ENCODE measurements around the gene THAP3.

THAP3 gene, protein sequence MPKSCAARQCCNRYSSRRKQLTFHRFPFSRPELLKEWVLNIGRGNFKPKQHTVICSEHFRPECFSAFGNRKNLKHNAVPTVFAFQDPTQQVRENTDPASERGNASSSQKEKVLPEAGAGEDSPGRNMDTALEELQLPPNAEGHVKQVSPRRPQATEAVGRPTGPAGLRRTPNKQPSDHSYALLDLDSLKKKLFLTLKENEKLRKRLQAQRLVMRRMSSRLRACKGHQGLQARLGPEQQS

DNA sequence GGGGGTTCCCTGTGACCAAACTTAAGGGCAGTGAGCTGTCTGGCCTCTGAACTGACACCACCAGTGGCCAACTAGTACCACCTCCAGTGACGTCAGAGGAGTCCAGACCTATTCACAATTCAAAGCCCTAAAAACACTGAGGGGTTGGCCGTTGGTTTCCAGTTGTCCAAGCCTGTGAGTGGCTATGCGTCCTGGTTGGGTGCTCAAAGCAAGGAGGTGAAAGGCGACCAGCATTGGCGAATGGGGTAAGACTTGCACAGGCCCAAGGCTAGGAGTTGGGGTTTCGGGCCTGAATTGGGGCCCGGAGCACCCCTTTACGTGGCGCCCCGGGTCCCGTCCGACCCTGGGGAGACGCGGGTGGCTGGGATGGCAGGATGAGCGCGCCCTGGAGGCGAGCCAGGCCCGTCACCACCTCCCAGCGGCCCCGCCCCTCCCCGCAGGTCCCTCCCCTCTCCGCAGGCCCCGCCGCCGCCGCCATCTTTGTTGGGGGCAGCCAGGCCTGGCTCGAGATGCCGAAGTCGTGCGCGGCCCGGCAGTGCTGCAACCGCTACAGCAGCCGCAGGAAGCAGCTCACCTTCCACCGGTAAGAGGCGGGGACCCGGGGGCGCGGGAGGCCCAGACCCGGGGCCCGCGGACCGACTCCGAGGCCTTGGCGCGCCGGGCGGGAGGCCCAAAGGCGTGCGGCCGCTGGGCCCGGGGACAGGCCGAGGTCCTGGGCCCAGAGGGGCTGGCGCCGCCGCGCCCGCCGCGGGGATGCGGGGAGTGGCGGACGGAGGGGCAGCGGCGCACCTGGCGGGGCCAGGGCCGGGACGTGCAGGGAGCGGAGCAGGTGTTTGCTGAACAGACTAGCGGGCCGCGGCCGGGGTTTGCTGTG lies at the start of gene THAP3:
TSS of gene THAP3 (plus strand) at position 159 of the 874 bp plus-strand sequence. CDS start at position 510, 351 bp downstream.
- DNase-seq (ENCODE audit: low read depth): peak; percentile 83

DNA sequence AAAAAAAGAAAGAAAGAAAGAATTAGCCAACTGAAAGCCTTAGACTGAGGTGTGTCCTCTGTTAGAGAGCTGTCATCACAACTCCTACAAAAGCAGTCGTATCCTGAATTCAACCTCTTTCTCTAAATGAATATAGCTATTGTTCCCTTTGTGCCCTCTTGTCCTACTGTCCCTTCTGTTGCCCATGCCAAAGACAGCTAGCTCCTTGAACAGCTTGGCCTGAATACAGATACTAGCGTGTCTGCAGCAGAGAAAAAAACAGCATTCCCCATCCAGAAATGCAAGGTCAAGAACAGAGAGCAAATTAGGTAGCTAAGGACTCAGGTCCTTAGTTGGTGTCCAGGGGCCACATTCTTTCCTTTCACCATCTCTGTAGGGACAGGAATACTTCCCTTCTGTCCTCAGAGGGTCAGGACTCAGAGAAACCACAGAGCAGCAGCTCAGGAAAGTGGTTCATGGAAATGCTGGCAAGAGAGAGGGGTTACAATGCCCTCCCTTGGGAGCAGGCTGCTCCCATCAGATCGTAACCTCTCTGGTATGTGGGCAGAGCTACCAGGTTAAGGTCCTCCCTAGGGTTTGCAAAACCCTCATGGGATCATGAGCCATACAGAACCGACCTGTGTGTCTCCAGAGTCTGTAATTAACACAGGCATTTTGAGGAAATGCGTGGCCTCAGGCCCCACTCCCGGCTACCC lies 46.7 kb upstream of the THAP3 start:
- no peak for DNase-seq (ENCODE audit: low read depth)

DNA sequence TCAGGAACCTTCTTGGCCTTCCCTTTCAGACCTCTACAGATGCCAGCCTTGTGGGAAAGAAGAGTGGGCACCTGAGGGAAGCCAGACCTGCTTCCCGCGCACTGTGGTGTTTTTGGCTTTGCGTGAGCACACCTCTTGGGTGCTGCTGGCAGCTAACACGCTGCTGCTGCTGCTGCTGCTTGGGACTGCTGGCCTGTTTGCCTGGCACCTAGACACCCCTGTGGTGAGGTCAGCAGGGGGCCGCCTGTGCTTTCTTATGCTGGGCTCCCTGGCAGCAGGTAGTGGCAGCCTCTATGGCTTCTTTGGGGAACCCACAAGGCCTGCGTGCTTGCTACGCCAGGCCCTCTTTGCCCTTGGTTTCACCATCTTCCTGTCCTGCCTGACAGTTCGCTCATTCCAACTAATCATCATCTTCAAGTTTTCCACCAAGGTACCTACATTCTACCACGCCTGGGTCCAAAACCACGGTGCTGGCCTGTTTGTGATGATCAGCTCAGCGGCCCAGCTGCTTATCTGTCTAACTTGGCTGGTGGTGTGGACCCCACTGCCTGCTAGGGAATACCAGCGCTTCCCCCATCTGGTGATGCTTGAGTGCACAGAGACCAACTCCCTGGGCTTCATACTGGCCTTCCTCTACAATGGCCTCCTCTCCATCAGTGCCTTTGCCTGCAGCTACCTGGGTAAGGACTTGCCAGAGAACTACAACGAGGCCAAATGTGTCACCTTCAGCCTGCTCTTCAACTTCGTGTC lies 45.9 kb upstream of the THAP3 start:
- DNase-seq (ENCODE audit: low read depth): no peak

DNA sequence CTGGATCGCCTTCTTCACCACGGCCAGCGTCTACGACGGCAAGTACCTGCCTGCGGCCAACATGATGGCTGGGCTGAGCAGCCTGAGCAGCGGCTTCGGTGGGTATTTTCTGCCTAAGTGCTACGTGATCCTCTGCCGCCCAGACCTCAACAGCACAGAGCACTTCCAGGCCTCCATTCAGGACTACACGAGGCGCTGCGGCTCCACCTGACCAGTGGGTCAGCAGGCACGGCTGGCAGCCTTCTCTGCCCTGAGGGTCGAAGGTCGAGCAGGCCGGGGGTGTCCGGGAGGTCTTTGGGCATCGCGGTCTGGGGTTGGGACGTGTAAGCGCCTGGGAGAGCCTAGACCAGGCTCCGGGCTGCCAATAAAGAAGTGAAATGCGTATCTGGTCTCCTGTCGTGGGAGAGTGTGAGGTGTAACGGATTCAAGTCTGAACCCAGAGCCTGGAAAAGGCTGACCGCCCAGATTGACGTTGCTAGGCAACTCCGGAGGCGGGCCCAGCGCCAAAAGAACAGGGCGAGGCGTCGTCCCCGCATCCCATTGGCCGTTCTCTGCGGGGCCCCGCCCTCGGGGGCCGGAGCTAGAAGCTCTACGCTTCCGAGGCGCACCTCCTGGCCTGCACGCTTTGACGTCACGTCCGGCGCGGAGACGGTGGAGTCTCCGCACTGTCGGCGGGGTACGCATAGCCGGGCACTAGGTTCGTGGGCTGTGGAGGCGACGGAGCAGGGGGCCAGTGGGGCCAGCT lies 45.1 kb upstream of the THAP3 start, which contains the start of gene ZBTB48:
TSS of gene ZBTB48 (plus strand) at position 621 of the 745 bp plus-strand sequence. CDS start 616 bp downstream, outside the sequence.
- peak; percentile 95 for DNase-seq (ENCODE audit: low read depth)

DNA sequence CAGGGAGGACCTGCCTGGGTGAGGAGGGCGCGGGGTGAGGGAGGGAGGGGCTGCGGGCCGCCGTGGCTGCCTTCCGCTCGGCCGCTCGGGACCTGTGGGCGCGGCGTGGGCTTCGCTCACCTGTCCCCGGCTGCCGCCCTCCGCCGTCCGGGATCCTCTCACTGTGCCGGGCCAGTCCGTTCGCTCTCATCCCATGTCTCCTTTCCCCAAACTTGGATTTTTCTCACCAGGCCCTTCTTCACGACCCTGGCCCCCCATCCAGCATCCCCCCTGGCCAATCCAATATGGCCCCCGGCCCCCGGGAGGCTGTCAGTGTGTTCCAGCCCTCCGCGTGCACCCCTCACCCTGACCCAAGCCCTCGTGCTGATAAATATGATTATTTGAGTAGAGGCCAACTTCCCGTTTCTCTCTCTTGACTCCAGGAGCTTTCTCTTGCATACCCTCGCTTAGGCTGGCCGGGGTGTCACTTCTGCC lies 44.5 kb upstream of the THAP3 start:
- DNase-seq (ENCODE audit: low read depth): no peak

DNA sequence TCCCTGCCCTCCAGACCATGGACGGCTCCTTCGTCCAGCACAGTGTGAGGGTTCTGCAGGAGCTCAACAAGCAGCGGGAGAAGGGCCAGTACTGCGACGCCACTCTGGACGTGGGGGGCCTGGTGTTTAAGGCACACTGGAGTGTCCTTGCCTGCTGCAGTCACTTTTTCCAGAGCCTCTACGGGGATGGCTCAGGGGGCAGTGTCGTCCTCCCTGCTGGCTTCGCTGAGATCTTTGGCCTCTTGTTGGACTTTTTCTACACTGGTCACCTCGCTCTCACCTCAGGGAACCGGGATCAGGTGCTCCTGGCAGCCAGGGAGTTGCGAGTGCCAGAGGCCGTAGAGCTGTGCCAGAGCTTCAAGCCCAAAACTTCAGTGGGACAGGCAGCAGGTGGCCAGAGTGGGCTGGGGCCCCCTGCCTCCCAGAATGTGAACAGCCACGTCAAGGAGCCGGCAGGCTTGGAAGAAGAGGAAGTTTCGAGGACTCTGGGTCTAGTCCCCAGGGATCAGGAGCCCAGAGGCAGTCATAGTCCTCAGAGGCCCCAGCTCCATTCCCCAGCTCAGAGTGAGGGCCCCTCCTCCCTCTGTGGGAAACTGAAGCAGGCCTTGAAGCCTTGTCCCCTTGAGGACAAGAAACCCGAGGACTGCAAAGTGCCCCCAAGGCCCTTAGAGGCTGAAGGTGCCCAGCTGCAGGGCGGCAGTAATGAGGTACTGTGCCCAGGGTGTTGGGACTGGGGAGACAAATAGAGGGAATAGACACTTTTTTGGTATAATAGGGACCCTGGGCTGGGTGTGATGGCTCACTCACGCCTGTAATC lies 43.9 kb upstream of the THAP3 start:
- no peak for DNase-seq (ENCODE audit: low read depth)

DNA sequence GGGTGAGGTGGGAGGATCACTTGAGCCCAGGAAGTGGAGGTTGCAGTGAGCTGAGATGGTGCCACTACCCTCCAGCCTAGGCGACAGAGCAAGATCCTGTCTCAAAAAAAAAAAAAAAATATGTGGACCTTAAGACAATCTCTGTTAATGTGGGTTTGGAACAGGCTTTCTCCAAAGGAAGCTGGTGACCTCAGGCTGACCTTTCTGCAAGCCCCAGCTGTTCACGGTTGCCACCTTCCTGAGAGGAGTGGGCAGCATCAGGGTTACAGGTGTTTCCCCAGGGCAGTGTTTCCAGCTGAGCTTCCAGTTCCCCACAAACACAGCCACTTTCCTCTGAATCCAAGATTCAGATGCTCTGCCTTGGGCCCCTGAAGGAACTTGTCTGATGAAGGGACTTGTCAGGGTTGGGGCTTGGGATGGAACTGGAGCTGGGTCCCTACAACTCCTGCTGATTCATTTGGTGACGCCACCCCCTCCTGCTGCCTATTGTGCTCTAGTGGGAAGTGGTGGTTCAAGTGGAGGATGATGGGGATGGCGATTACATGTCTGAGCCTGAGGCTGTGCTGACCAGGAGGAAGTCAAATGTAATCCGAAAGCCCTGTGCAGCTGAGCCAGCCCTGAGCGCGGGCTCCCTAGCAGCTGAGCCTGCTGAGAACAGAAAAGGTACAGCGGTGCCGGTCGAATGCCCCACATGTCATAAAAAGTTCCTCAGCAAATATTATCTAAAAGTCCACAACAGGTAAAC lies 42.9 kb upstream of the THAP3 start:
- DNase-seq (ENCODE audit: low read depth): no peak

DNA sequence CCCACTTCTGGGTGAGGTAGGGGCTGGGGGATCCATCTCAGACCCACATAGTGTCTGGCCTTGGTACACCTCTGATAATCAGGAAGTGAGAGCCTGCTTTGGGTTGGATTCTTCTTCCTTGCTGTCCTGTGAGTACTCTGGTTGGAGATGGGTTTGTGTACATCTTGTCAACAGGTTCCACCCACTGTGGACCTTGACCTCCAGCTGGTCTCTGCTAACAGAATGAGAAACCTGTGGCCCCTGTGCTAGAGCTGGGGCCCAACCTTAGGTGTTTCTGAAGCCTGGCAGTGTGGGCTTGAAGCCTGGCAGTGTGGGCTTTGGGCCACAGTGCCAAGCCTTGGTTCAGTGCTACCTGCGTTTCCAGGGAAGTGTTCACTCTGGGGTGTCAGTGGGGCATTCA lies 42.3 kb upstream of the THAP3 start:
- no peak for DNase-seq (ENCODE audit: low read depth)

DNA sequence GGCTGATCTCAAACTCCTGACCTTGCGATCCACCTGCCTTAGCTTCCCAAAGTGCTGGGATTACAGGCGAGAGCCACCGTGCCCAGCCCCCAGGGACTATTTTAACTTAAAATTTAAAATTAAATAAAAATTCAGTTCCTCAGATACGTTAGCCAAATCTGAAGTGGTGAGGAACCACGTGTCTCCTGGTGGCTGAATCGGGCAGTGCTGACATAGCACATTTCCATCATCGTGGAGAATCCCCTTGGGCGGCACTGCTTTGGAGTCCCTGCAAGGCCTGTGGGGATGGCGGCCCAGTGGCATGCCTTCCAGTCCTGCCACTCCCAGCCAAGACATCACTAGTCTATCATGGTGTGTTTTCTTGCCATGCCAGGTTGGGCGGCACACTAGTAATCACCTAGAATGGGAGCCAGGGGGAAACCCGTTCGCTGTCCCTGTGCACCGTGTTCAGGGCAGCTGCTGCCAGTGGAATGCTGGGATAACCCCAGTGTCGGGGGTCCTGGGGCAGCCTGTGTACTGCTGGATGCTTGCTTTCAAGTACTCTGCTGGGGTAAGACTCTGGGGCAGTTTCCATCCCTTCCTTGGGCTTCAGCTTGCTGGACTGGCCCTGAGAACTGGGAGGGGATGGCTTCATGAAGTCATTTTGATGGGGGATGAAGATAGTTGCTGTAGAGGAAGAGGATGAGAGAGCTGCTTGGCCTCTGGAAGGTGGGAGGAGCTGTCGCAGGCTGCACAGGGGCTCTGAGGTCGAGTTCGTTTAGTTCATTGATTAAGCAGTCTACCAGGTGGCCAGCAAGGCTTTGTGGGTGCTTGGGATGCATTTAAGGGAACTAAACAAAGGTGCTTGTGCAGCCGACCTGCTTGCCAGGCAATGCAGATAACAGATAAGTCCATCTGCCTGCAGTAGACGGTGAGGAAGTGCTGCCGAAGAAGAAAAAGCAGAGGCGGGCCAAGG lies 40.3 kb upstream of the THAP3 start:
- no peak for DNase-seq (ENCODE audit: low read depth)

DNA sequence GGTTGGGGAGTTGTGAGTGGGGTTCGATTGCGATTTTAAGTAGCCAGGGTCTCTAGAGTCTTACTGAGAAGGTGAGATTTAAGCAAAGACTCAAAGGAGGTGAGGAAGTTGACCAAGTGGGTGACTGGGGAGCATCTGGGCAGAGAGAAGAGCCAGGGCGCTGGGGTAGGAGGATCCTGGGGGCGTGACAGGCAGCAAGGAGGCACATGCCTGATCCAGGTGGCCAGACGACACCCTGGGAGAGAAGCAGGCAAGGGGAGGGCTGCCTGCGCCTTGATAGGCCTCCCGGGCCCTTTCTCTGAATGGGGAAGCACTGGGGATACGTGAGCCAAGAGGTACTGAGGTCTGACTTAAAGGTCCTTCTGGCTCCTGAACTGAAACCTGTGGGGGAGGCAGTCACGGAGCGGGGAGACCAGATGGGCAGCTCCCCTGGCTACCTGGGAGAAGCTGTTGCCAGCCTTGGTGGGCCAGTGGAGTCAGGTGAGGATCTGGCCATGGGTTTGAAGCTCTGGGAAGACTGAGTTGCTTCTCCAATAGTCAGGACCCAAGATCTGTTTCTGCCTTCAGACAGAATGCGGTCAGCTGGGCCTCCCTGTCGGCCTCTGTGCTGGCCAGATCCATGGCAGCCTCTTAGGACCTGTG lies 39.5 kb upstream of the THAP3 start:
- DNase-seq (ENCODE audit: low read depth): no peak

DNA sequence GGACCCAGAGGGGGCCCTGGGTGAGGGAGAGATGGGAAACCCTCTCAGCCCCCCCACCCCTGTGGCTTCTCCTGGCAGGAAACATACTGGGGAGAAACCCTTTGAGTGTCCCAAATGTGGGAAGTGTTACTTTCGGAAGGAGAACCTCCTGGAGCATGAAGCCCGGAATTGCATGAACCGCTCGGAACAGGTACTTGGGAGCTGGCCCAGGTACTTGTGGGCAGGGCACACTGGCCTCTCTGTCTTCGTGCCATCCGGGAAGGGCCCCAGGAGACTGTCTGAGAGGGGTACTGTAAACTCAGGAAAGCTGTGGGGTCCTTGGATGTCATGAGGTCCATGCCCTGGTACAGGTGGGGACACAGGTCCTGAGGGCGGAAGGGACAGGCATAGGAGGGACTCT lies 38.8 kb upstream of the THAP3 start:
- no peak for DNase-seq (ENCODE audit: low read depth)

DNA sequence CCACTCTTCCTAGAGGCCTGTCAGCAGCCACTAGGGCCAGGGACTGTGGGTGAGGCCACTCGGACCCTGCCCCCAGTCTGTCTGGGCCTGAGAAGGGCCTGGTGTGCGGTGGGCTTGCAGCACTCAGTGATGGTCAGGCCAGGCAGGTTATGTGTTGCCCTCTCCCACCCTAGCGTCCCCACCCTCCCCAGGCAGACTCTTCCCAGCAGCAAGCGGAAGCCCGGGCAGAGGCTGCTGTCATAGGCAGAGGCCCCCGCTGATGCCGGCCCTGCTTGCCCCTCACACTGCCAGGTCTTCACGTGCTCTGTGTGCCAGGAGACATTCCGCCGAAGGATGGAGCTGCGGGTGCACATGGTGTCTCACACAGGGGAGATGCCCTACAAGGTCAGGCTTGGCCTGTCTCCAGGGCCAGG lies 38.3 kb upstream of the THAP3 start:
- DNase-seq (ENCODE audit: low read depth): no peak

DNA sequence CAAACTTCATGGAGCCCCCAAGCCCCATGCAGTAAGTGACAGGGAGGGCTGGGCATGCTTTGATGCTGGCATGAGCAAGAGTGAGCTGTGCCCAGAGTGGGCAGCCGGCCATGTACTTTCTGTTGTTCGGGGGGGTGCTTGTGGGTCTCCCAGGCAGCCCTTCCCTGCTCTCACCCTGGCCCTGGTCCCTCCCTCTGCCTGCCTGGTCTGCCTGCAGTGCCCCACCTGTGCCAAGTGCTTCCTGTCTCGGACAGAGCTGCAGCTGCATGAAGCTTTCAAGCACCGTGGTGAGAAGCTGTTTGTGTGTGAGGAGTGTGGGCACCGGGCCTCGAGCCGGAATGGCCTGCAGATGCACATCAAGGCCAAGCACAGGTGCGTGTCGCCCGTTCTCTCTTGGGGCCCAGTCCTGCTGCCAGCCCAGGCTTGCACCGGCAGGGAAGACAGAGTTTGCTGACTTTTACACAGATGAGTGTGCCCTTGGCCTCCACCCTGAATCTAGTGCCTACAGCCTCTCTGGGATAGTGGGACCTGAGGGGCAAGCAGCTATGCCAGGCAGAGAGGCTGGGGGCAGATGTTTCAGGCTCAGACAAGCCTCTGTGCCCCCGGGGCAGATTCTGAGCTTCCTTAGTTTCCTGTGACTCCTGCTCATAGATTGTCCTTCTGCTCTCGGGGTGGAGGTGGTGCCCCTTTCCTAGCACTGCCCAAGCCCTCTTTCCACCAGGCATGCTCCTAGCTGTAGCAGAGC lies 37.2 kb upstream of the THAP3 start:
- DNase-seq (ENCODE audit: low read depth): no peak

DNA sequence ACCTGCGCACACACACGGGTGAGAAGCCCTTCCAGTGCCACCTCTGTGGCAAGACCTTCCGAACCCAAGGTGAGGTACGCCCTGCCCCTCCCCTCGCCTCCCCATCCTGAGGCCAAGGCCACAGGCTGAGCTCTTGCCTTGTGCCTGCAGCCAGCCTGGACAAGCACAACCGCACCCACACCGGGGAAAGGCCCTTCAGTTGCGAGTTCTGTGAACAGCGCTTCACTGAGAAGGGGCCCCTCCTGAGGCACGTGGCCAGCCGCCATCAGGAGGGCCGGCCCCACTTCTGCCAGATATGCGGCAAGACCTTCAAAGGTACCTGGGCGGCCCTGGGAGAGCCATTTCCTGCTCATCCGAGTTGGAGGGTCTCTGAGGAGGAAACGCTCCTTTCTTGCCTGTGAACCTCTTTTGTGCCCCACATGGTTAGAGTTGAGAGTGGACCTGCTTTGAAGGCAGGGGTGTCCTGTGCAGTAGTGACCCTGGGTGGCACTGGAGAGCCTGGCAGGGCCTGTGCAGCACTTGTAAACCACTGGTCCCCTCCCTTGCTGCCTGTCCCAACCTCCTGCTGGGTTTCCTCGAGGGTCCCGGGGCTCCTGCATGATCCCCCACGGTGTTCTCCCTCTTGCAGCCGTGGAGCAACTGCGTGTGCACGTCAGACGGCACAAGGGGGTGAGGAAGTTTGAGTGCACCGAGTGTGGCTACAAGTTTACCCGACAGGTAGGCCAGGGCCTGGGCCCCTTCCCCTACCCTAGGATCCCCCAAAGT lies 36.4 kb upstream of the THAP3 start:
- DNase-seq (ENCODE audit: low read depth): no peak

DNA sequence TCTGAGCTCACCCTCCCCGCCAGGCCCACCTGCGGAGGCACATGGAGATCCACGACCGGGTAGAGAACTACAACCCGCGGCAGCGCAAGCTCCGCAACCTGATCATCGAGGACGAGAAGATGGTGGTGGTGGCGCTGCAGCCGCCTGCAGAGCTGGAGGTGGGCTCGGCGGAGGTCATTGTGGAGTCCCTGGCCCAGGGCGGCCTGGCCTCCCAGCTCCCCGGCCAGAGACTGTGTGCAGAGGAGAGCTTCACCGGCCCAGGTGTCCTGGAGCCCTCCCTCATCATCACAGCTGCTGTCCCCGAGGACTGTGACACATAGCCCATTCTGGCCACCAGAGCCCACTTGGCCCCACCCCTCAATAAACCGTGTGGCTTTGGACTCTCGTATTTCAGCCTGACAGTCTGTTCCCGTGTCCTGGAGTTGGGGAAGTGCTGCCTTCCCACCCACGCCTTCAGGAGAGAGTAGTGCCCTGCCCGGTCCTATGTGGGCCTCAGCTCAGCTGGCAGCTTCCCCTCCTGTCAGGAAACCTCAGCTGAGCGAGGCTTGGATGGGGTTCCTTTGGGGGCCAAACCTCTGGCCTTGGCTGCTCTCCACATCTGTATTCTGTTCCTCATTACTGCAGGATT lies 35.7 kb upstream of the THAP3 start:
- DNase-seq (ENCODE audit: low read depth): no peak

DNA sequence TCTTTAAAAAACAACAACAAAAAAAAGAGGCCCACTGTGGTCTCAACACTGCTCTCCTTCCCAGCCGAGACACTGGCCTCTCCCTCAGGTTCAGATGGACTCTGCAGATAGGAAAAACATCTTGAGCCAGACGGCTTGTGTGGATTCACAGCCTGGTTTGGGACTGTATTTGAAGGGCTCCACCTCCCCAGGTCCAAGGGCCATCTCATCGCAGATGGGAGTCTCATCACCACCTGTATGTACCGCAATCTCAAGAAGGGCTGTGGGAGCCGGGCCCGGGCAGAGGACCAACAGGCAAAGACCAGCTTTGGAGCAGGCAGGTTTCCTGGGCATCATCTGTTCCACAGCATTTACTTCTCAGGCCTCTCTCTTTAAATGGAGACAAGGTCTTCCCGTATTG lies 34.6 kb upstream of the THAP3 start:
- DNase-seq (ENCODE audit: low read depth): no peak
